ENCODE measurements around the gene SORCS2.

DNA sequence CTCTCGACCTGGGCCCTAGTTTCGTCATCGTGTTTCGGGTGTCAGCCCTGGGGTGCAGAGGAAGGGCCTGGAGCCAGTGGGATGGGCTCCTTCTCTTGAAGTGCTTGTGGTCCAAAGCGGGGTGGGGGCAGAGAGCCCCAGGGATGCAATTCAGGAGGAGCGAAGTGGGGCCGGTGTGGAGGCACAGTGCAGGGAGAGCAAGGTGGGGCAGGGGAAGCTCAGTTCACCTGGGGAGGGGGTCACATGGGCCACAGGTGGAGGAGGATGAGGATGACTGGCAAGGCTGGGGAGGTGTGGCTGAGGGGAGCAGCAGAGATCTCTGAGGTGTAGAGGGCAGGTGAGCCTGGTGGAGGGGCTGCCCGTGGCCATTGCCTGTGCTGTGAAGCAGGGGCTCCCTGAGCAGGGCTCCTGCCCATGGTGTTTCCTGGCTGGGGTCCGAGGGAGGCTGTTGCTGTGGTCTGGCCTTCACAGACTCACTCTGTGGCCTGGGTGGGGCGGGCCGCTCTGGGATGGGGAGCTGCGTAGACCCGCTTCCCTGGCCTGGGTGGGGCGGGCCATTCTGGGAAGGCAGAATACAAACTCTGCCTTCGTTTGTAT is 6.9 kb downstream of the SORCS2 start:
- TF ChIP-seq POLR2A (IDR thresholded peaks at IDR 0.05) = no peak
- TF ChIP-seq, protein P1, sequence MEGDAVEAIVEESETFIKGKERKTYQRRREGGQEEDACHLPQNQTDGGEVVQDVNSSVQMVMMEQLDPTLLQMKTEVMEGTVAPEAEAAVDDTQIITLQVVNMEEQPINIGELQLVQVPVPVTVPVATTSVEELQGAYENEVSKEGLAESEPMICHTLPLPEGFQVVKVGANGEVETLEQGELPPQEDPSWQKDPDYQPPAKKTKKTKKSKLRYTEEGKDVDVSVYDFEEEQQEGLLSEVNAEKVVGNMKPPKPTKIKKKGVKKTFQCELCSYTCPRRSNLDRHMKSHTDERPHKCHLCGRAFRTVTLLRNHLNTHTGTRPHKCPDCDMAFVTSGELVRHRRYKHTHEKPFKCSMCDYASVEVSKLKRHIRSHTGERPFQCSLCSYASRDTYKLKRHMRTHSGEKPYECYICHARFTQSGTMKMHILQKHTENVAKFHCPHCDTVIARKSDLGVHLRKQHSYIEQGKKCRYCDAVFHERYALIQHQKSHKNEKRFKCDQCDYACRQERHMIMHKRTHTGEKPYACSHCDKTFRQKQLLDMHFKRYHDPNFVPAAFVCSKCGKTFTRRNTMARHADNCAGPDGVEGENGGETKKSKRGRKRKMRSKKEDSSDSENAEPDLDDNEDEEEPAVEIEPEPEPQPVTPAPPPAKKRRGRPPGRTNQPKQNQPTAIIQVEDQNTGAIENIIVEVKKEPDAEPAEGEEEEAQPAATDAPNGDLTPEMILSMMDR (IDR thresholded peaks at IDR 0.05 in 4 of 5, conservative IDR thresholded peaks at IDR 0.05 in 1 of 5) = no peak

Data from gastrocnemius medialis (tissue), 4 donors.